PC-3 (cell line): Measurements from ENCODE around the gene ZBTB7C. TPM values are rescaled to one million over a fixed set of nuclear protein-coding genes. Genes with fewer than 3 reads are reported as not detected.

ENCODE experiments used
- ATAC-seq: fragments of 200-7000 bp; cut with Tn5 transposase; 2 replicates; pipeline ENCODE4 v1.9.1; 2020; ENCODE audit warnings: mild to moderate bottlenecking, moderate library complexity
- BruUV-seq: library from RNA; stranded (reverse); fragments of 400-500 nt; replicated peaks from 2 replicates; lab custom pipeline; 2021; lab: Mats Ljungman, UMichigan
- CTCF ChIA-PET: fragments of 300-600 bp; sonication (Branson Sonifier 250); formaldehyde crosslinking; loops from one replicate; lab custom pipeline; 2022; ENCODE audit warnings: antibody characterized with exemption; lab: Charles Lee
- POLR2A ChIA-PET: fragments of 300-600 bp; sonication (Branson Sonifier 250); formaldehyde crosslinking; loops from one replicate; lab custom pipeline; 2022; ENCODE audit warnings: antibody characterized with exemption; ENCODE audit not compliant: unreplicated experiment; lab: Charles Lee
- DNase-seq: peaks from one replicate; pipeline ENCODE4 v3.0.0-alpha.2; 2015
- H2AFZ ChIP-seq: fragments of 300-600 bp; sonication (generic); 2 replicates; pipeline ENCODE4 v1.6.0; 2016; ENCODE audit warnings: antibody characterized with exemption, low read length
- H3F3A ChIP-seq: fragments of 300-600 bp; sonication (generic); one replicate; pipeline ENCODE4 v1.6.0; 2017; ENCODE audit warnings: antibody characterized with exemption, low read length, control low read depth, mild to moderate bottlenecking; ENCODE audit not compliant: unreplicated experiment
- H3K27ac ChIP-seq: fragments of 300-600 bp; sonication (generic); 2 replicates; pipeline ENCODE4 v1.5.1; 2016; ENCODE audit warnings: mild to moderate bottlenecking, low read length
- H3K27me3 ChIP-seq: fragments of 300-600 bp; sonication (generic); 2 replicates; pipeline ENCODE4 v1.6.1; 2016; ENCODE audit warnings: low read length, mixed read lengths
- H3K36me3 ChIP-seq: fragments of 300-600 bp; sonication (generic); 2 replicates; pipeline ENCODE4 v1.6.1; 2016; ENCODE audit warnings: low read depth, mixed run types, low read length, mixed read lengths
- H3K4me1 ChIP-seq: fragments of 300-600 bp; sonication (generic); 2 replicates; pipeline ENCODE4 v1.5.1; 2016; ENCODE audit warnings: low read length; ENCODE audit not compliant: insufficient read depth
- H3K4me2 ChIP-seq: fragments of 300-600 bp; sonication (generic); 2 replicates; pipeline ENCODE4 v1.6.0; 2016; ENCODE audit warnings: low read length
- H3K4me3 ChIP-seq: fragments of 300-600 bp; sonication (generic); 2 replicates; pipeline ENCODE4 v1.5.1; 2016; ENCODE audit warnings: mild to moderate bottlenecking, low read length, mixed read lengths
- H3K79me2 ChIP-seq: fragments of 300-600 bp; sonication (generic); 2 replicates; pipeline ENCODE4 v1.6.1; 2017; ENCODE audit warnings: low read length, mixed read lengths
- H3K9ac ChIP-seq: fragments of 300-600 bp; sonication (generic); 2 replicates; pipeline ENCODE4 v1.6.0; 2016; ENCODE audit warnings: mild to moderate bottlenecking, low read length
- H3K9me2 ChIP-seq: fragments of 300-600 bp; sonication (generic); replicated peaks from 2 replicates; pipeline ENCODE4 v1.6.1; 2016; ENCODE audit warnings: mixed run types, low read length, mixed read lengths
- H3K9me3 ChIP-seq: fragments of 300-600 bp; sonication (generic); 2 replicates; pipeline ENCODE4 v1.6.1; 2016; ENCODE audit warnings: low read length, mixed read lengths
- H4K20me1 ChIP-seq: fragments of 300-600 bp; sonication (generic); 2 replicates; pipeline ENCODE4 v1.6.1; 2016; ENCODE audit warnings: low read length, mixed read lengths
- EZH2 ChIP-seq: fragments of 300-600 bp; sonication (generic); IDR thresholded peaks from one replicate; pipeline ENCODE4 v1.6.1; 2017; ENCODE audit warnings: antibody characterized with exemption, mild to moderate bottlenecking, low read length; ENCODE audit not compliant: unreplicated experiment
- EZH2phosphoT487 ChIP-seq: fragments of 300-600 bp; sonication (generic); IDR thresholded peaks from 2 replicates; pipeline ENCODE4 v1.6.1; 2018; ENCODE audit warnings: mild to moderate bottlenecking, antibody characterized with exemption, low read length, borderline replicate concordance
- intact Hi-C: fragments of 100-400 bp; cut with micrococcal nuclease; formaldehyde crosslinking; loops from 2 replicates; pipeline ENCODE4 v1.9.0; 2023
- total RNA-seq: library from RNA; depleted of rRNA; stranded (reverse); fragments of >200 nt; gene quantifications from 2 replicates; pipeline ENCODE4 v1.2.3, GENCODE V29; 2014
- TF ChIP-seq, protein P1 (sequence below): fragments of 300-600 bp; sonication (generic); conservative IDR thresholded peaks from 2 replicates; pipeline ENCODE4 v1.5.1; 2017; ENCODE audit warnings: antibody characterized with exemption, low read depth, mild to moderate bottlenecking, low read length

ZBTB7C gene
- total RNA-seq, 1 experiment from 2014 or later = 1.3 TPM

GRCh38 chr18:48003426-48004349 lies 405.5 kb downstream of the ZBTB7C start:
- ChIA-PET CTCF (no interaction called here), POLR2A (interaction anchor here (0.5 kb wide), 1 partner anchor 1260 kb away, joined by 3 read pairs; no protein-coding TSS in a partner anchor)
- no peak overlapping the region for H2AFZ ChIP-seq
- no peaks in the 10 kb centered on the region for H3K9me3 ChIP-seq
- H4K20me1 ChIP-seq = no peaks in the 10 kb centered on the region
- BruUV-seq = no TSS peak
- TF ChIP-seq, protein P1, sequence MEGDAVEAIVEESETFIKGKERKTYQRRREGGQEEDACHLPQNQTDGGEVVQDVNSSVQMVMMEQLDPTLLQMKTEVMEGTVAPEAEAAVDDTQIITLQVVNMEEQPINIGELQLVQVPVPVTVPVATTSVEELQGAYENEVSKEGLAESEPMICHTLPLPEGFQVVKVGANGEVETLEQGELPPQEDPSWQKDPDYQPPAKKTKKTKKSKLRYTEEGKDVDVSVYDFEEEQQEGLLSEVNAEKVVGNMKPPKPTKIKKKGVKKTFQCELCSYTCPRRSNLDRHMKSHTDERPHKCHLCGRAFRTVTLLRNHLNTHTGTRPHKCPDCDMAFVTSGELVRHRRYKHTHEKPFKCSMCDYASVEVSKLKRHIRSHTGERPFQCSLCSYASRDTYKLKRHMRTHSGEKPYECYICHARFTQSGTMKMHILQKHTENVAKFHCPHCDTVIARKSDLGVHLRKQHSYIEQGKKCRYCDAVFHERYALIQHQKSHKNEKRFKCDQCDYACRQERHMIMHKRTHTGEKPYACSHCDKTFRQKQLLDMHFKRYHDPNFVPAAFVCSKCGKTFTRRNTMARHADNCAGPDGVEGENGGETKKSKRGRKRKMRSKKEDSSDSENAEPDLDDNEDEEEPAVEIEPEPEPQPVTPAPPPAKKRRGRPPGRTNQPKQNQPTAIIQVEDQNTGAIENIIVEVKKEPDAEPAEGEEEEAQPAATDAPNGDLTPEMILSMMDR = no peak
- TF ChIP-seq EZH2phosphoT487 (no peak), EZH2 (no peak)
- DNase-seq (peak; percentile 56), ATAC-seq (peak; percentile 27; the same call in 1 of the 2 replicates)
- H3K4me3 ChIP-seq = no peak overlapping the region
- no peaks in the 10 kb centered on the region for H3K36me3 ChIP-seq
- no peaks in the 10 kb centered on the region for H3K9me2 ChIP-seq
- peaks cover 23% of the 10 kb centered on the region for H3K4me1 ChIP-seq
- intact Hi-C loops = loop anchor here (5.0 kb wide), 1 partner anchor 71 kb away; the partner anchor contains the start of gene SMAD2
- H3K79me2 ChIP-seq = no peaks in the 10 kb centered on the region
- no peaks in the 10 kb centered on the region for H3F3A ChIP-seq
- H3K27me3 ChIP-seq = no peaks in the 10 kb centered on the region
- H3K9ac ChIP-seq = peak overlapping the region; percentile 91
- H3K4me2 ChIP-seq = peak overlapping the region; percentile 39
- peak overlapping the region; percentile 97 for H3K27ac ChIP-seq

DNA sequence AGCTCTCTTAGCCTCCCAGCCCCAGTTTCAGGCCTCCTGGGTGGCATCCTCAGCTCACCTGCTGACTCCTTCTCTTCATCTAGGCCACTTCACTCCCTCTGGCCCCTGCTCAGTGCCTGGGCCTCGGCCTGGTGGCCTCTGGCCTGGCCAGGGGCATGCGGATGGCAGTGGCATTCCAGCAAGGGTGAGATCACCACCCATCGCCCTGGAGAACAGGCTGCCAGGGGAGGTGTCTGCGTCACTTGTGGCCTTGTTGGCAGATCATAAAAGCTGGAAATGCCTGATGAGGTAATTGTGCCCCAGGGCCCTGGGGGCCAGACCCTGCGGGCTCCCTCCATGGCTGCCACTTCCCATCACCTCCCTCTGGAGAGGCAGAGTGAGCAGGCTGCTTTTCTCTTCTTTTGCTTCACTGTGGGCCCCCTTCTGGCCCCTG lies 406.2 kb downstream of the ZBTB7C start:
- Histone ChIP-seq H4K20me1 (no peaks in the 10 kb centered on the region), H3K36me3 (no peaks in the 10 kb centered on the region), H3K4me2 (peak overlapping the region; percentile 39), H3K9ac (peak overlapping the region; percentile 91), H2AFZ (no peak overlapping the region), H3K4me3 (no peak overlapping the region), H3K4me1 (peaks cover 23% of the 10 kb centered on the region), H3K9me2 (no peaks in the 10 kb centered on the region), H3K9me3 (no peaks in the 10 kb centered on the region), H3K79me2 (no peaks in the 10 kb centered on the region), H3F3A (no peaks in the 10 kb centered on the region), H3K27ac (peak overlapping the region; percentile 97), H3K27me3 (no peaks in the 10 kb centered on the region)
- ChIA-PET POLR2A (interaction anchor here (0.5 kb wide), 1 partner anchor 12 kb away, joined by 5 read pairs; no protein-coding TSS in a partner anchor), CTCF (no interaction called here)
- intact Hi-C loops = loop anchor here (5.0 kb wide), 1 partner anchor 71 kb away; the partner anchor contains the start of gene SMAD2
- ATAC-seq = peak; percentile 87
- BruUV-seq = no TSS peak
- TF ChIP-seq, protein P1 = no peak
- no peak for TF ChIP-seq EZH2phosphoT487
- no peak for TF ChIP-seq EZH2
- peak; percentile 77 for DNase-seq
